ENCODE results near the gene KMO. TPM values are rescaled to one million over a fixed set of nuclear protein-coding genes. Genes with fewer than 3 reads are reported as not detected.

Gene KMO
- total and polyA plus RNA-seq, 5 experiments from 2014 or later = 0.57 to 0.71 TPM; not detected in 3

GRCh38 chr1:241607497-241607896, 75.3 kb downstream of the KMO start:
- POLR2A ChIA-PET = no interaction called here
- Mint-ChIP-seq H3K27ac (peak overlapping the region in 3 of 10 donors; percentile 35 to 84 (median 71)), H3K4me1 (peaks cover 0 to 6% (median under 1%) of the 10 kb centered on the region in 4 donors), H3K36me3 (peaks cover 6 to 17% (median 15%) of the 10 kb centered on the region in 3 donors), H3K9me3 (no peaks in the 10 kb centered on the region), H3K4me3 (no peak overlapping the region), H3K27me3 (no peaks in the 10 kb centered on the region)
- ATAC-seq = no peak
- DNase-seq = no peak

- Mint-ChIP-seq H3K27ac (peak overlapping the region in 2 of 10 donors; percentile 9 to 14), H3K4me1 (peaks cover 0 to 4% (median under 1%) of the 10 kb centered on the region in 4 donors), H3K4me3 (no peak overlapping the region), H3K36me3 (peaks cover 2 to 8% (median 7%) of the 10 kb centered on the region in 3 donors), H3K9me3 (no peaks in the 10 kb centered on the region), H3K27me3 (no peaks in the 10 kb centered on the region)
- DNase-seq (no peak), ATAC-seq (no peak)
- POLR2A ChIA-PET = no interaction called here
Observed at GRCh38 chr1:241608379-241609033, 76.3 kb downstream of the KMO start.

GRCh38 chr1:241610056-241610815, 78.1 kb downstream of the KMO start:
- DNase-seq (no peak), ATAC-seq (no peak)
- Mint-ChIP-seq H3K36me3 (peaks cover 0 to 4% (median 0%) of the 10 kb centered on the region in 3 donors), H3K27me3 (no peaks in the 10 kb centered on the region), H3K9me3 (no peaks in the 10 kb centered on the region), H3K27ac (no peak overlapping the region), H3K4me3 (no peak overlapping the region), H3K4me1 (peaks cover 0 to 4% (median under 1%) of the 10 kb centered on the region in 4 donors)
- POLR2A ChIA-PET = interaction anchor here (1.5 kb wide), 1 partner anchor 17 kb away, joined by 13 read pairs; no protein-coding TSS in a partner anchor

- peak in 5 of 10 donors; percentile 6 to 71 (median 64) for DNase-seq
- Mint-ChIP-seq H3K27ac (no peak overlapping the region), H3K27me3 (no peaks in the 10 kb centered on the region), H3K4me1 (peaks cover 0 to 2% (median under 1%) of the 10 kb centered on the region in 4 donors), H3K4me3 (no peak overlapping the region), H3K36me3 (peaks cover 0 to 2% (median 0%) of the 10 kb centered on the region in 3 donors), H3K9me3 (no peaks in the 10 kb centered on the region)
- peak; percentile 87 to 97 for ATAC-seq
- POLR2A ChIA-PET = interaction anchor here (0.6 to 1.5 kb wide), 2 partner anchors 17 to 52 kb away, joined by 4 to 13 read pairs; no protein-coding TSS in a partner anchor
Observed at GRCh38 chr1:241611063-241611462, 78.9 kb downstream of the KMO start.

GRCh38 chr1:241611736-241612135, 79.6 kb downstream of the KMO start:
- Mint-ChIP-seq H3K4me3 (no peak overlapping the region), H3K36me3 (peaks cover 0 to 4% (median 0%) of the 10 kb centered on the region in 3 donors), H3K27me3 (peaks cover 0 to 2% (median 0%) of the 10 kb centered on the region in 5 donors), H3K9me3 (no peaks in the 10 kb centered on the region), H3K4me1 (peaks cover 0 to 2% (median under 1%) of the 10 kb centered on the region in 4 donors), H3K27ac (no peak overlapping the region)
- no peak for ATAC-seq
- DNase-seq = no peak
- POLR2A ChIA-PET = interaction anchor here (0.6 to 1.5 kb wide), 2 partner anchors 16 to 51 kb away, joined by 4 to 13 read pairs; no protein-coding TSS in a partner anchor

- Mint-ChIP-seq H3K4me3 (no peak overlapping the region), H3K36me3 (peaks cover 0 to 4% (median 0%) of the 10 kb centered on the region in 3 donors), H3K27ac (no peak overlapping the region), H3K9me3 (no peaks in the 10 kb centered on the region), H3K4me1 (peaks cover 0 to 2% (median 0%) of the 10 kb centered on the region in 4 donors), H3K27me3 (peaks cover 0 to 2% (median 0%) of the 10 kb centered on the region in 5 donors)
- ATAC-seq = no peak
- POLR2A ChIA-PET = no interaction called here
- no peak for DNase-seq
Observed at GRCh38 chr1:241612533-241613477, 80.6 kb downstream of the KMO start.

GRCh38 chr1:241614144-241614543, 82.0 kb downstream of the KMO start:
- ATAC-seq (no peak), DNase-seq (no peak)
- Mint-ChIP-seq H3K27ac (no peak overlapping the region), H3K4me3 (no peak overlapping the region), H3K27me3 (peaks cover 0 to 2% (median 0%) of the 10 kb centered on the region in 5 donors), H3K36me3 (peaks cover 0 to 6% (median 0%) of the 10 kb centered on the region in 3 donors), H3K4me1 (peaks cover 0 to 2% (median 0%) of the 10 kb centered on the region in 4 donors), H3K9me3 (no peaks in the 10 kb centered on the region)
- POLR2A ChIA-PET = no interaction called here

GRCh38 chr1:241614572-241614971, 82.4 kb downstream of the KMO start:
- Mint-ChIP-seq H3K36me3 (peaks cover 0 to 6% (median 0%) of the 10 kb centered on the region in 3 donors), H3K9me3 (no peaks in the 10 kb centered on the region), H3K4me3 (no peak overlapping the region), H3K27me3 (peaks cover 0 to 2% (median 0%) of the 10 kb centered on the region in 5 donors), H3K4me1 (peaks cover 0 to 1% (median 0%) of the 10 kb centered on the region in 4 donors), H3K27ac (no peak overlapping the region)
- ATAC-seq (no peak), DNase-seq (no peak)
- POLR2A ChIA-PET = no interaction called here

- Mint-ChIP-seq H3K9me3 (no peaks in the 10 kb centered on the region), H3K4me3 (no peak overlapping the region), H3K4me1 (no peaks in the 10 kb centered on the region), H3K27me3 (peaks cover 0 to 2% (median 0%) of the 10 kb centered on the region in 5 donors), H3K36me3 (peaks cover 0 to 6% (median 0%) of the 10 kb centered on the region in 3 donors), H3K27ac (no peak overlapping the region)
- no peak for ATAC-seq
- DNase-seq = no peak
- POLR2A ChIA-PET = no interaction called here
Observed at GRCh38 chr1:241615043-241615974, 83.1 kb downstream of the KMO start.

GRCh38 chr1:241617426-241617825, 85.2 kb downstream of the KMO start:
- ATAC-seq = no peak
- DNase-seq = no peak
- Mint-ChIP-seq H3K9me3 (no peaks in the 10 kb centered on the region), H3K27me3 (peaks cover 0 to 2% (median 0%) of the 10 kb centered on the region in 5 donors), H3K27ac (no peak overlapping the region), H3K4me3 (no peak overlapping the region), H3K36me3 (peaks cover 0 to 15% (median 0%) of the 10 kb centered on the region in 3 donors), H3K4me1 (peaks cover 0 to 5% (median 0%) of the 10 kb centered on the region in 4 donors)
- POLR2A ChIA-PET = interaction anchor here (1.2 kb wide), 1 partner anchor 9 kb away, joined by 3 read pairs; no protein-coding TSS in a partner anchor

GRCh38 chr1:241622669-241623068, 90.5 kb downstream of the KMO start:
- DNase-seq = no peak
- Mint-ChIP-seq H3K4me1 (peaks cover 1 to 8% (median 5%) of the 10 kb centered on the region in 4 donors), H3K36me3 (peaks cover 0 to 10% (median 0%) of the 10 kb centered on the region in 3 donors), H3K27me3 (no peaks in the 10 kb centered on the region), H3K27ac (no peak overlapping the region), H3K9me3 (no peaks in the 10 kb centered on the region), H3K4me3 (no peak overlapping the region)
- POLR2A ChIA-PET = no interaction called here
- ATAC-seq = no peak

All from naive thymus-derived CD8-positive, alpha-beta T cell (primary cell).